GM18519 (cell line): ENCODE measurements around the gene TTYH1.
"Not testable (repeated sequence)": the region's sequence is repeated elsewhere in the genome, so short reads cannot be mapped to it uniquely, and the experiment has no call there.

Experiments used
- ATAC-seq: cut with Tn5 transposase; IDR thresholded peaks from one replicate; pipeline ENCODE4 v1.9.1; 2021; ENCODE audit warnings: mild to moderate bottlenecking, moderate library complexity; ENCODE audit not compliant: unreplicated experiment, low FRiP score

TTYH1 gene

DNA sequence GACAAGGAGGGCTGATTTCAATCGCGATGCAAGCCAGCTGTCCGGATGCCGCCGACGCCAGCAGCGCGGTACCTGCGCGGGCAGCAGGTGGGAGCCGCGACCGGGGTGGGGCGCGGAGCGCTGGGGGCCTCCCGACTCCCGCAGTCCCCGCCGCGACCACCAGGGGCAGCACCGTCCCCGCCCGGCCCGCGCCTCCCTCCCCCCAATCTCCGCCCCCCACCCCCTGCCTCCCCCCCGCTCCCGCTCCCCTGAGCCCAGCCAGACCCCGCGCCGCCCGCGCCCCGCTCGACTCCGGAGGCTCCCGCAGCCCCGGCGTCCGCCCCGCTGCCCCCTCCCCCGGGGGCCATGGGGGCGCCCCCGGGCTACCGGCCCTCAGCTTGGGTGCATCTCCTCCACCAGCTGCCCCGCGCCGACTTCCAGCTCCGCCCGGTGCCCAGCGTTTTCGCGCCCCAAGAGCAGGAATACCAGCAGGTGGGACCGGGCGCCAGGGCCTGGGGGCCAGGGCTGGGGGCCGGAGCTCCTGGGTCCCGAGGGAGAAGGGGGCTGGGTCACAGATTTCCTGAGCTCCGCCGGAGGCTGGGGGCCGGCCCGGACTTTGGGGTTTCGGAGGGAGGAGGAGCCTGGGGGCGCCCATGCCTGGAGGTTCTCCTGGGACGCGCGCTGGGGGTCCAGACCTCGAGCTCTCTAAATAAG lies at the start of gene TTYH1:
Gene TTYH1, plus strand, starts transcription at position 257 of the 693 bp plus-strand sequence. Its CDS starts 89 bp downstream, at position 346.
- no peak for ATAC-seq

DNA sequence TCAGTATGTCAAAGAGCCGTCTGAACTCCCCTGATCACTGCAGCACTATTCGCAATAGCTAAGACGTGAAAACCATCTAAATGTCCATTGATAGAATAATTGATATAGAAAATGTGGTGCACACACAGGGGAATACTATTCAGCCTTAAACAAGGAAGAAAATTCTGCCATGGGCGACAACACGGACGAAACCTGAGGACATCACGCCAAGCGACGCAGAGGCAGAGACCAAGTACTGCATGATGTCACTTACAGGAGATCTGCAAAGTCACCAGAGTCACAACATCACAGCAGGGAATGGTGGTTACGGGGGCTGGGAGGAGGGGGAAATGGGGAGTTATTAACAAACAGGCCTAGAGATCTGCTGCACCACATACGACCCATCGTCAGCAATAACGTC lies 49.5 kb upstream of the TTYH1 start:
- not testable (repeated sequence) for ATAC-seq

DNA sequence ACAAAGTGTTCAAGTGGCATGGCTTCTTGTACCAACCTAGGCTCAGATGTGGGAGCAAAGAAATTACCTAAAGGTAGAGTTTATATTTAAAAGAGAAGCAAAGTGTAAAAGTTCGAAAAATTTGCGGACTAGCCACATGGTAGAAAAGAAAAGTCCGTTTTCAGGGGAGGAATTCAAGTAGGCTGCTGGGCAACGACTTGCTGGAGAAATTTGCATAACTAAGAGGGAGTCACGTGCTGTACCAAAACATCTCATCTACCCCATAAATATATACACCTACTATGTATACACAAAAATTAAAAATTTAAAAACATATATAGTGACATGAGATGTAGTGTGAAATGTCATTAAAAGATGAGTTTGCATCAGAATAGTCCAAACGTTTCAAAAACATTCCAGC lies 48.5 kb upstream of the TTYH1 start:
- ATAC-seq = no peak

DNA sequence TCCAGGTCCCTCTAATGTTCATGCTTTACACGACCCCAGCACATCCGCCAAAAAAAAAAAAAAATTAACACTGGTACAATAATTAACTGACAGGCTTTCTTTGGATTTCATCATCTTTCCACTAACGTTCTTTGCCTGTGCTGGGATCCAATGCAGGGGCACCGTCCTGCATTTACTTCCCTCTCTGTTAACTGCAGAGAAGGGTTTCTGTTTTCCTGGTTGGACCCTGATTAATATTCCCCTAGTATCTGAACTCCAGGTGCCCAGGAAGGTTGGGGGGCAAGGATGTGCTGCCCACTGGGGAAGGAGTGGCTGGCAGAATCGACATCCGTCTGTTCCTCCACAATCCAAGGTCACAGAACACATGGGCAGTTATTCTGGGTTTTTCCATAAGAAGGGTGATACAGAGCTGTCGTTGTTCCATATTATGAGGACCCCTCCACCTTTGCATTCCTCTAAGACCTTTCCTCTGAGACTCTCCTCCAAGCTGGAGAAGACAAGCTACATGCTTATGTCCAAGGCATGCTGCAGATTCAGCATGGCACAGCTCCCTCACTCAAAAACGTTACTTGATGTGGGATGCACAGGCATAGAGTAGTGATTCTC lies 46.1 kb upstream of the TTYH1 start:
- ATAC-seq = no peak

GRCh38 chr19:54369688-54370433 lies 45.4 kb upstream of the TTYH1 start:
- not testable (repeated sequence) for ATAC-seq

GRCh38 chr19:54370434-54370796 lies 44.8 kb upstream of the TTYH1 start:
- ATAC-seq = not testable (repeated sequence)

- ATAC-seq = not testable (repeated sequence)
Measured at GRCh38 chr19:54371453-54371852, 43.8 kb upstream of the TTYH1 start.

GRCh38 chr19:54373781-54374631 lies 41.3 kb upstream of the TTYH1 start:
- no peak for ATAC-seq

DNA sequence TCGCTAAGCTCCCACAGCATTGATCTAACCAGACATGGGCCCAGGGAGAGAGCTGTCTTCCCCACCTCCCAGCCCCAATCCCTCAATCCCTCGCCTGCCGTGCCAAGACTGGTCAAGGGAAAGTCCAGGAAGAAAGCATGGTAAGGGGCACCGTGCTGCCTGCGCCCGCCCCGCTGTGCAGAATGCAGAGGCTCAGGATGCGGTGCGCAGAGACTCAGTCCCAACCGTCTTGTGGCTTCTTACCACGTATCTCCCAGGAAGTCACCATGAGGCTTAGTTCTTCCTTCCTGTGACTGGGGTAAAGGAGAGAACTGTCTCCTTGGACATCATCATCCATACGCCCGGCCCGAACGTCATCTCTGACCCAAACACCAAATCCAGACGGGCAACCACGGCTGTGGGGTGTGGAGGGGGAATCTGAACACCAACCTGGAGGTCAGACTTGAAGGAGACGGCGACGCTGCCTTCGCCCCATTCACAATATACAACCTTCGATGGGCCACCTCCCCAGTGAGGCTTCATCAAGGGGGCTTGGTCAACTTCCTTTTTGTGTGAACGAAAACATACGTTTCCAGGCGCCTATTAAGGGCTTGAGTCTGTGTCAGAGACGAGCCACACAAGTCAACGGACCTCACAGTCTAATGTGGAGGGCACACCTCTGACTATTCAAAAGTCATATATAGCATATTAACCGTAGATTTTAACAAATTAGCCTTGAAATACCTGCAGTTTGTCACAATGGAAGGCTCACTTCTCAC lies 39.9 kb upstream of the TTYH1 start:
- ATAC-seq = not testable (repeated sequence)

DNA sequence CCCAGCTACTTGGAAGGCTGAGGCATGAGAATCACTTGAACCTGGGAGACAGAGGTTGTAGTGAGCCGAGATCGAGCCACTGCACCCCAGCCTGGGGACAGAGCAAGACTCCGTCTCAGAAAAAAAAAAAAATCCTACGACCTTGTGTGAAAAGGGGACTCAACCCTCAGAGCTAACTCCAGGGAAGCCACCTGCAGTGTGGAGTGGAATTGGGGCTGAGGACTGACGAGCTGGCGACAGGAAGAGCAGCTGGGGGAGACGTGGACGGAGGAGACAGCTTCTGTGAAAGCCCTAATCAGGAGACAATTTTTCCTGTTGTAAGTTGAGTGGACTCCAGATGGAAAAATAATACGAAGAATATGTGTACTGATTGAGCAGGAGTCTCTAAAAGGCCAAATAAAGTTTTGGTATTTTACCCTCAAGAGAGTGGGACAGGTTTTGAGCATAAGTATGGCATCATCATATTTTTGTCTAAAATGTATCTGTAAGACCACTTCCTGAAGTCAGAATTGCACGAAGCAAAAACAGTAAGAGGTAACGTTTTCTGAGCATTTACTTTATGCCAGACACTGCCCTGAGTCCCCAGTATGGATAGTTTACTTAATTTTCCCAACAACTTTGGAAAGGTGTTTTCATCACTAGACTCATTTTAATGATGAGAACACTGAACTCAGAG lies 38.5 kb upstream of the TTYH1 start:
- no peak for ATAC-seq

DNA sequence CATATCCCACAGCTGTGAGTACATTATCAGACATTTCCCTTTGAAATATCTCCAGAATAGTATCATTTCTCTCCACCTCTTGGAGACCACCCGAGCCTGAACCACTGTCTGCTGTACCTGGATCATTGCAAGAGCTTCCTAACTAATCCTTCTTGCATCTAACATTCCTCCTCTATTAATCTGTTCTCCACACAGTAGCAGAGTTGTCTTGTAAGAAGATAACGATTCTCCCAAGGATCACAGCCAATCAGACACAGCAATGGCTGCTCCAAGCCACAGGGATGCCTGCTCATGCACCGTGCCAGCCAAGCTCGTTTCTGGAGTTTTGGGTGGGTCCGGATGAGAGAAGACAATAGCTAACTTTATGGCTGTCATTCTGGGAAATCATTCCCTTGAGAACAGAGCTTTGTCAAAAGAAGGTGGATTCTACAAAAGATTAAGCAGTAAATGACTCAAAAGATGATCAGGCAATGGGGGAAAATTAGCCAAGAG lies 36.0 kb upstream of the TTYH1 start:
- no peak for ATAC-seq

DNA sequence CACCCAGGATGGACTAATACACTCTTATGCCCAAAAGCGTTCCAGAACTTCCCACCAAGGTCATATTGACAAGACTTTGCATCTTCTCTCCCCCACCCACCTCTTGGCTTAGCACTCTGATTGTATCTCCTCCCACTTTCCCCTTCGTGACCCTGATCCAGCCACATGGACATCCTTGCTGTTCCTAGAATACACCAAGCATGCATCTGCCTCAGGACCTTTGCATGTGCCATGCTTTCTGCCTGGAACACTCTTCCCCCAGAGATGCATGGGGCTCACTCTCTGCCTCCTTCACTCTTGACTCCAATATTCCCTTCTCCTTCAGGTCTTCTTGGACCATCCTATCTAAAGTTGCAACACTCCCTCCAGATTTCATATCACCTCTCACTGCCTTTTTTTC lies 34.4 kb upstream of the TTYH1 start:
- ATAC-seq = no peak

DNA sequence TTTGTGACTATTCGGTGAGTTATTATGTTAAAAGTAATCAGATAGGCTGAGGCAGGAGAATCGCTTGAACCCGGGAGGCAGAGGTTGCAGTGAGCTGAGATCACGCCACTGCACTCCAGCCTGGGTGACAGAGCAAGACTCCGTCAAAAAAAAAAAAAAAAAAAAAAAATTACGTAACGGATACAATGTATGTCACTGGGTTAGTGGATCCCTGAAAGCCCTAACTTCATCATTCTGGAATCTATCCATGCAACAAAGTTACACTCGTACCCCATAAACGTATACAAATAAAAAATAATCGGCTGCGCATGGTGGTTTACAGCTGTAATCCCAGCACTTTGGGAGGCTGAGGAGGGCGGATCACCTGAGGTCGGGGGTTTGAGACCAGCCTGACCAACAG lies 33.2 kb upstream of the TTYH1 start:
- not testable (repeated sequence) for ATAC-seq

DNA sequence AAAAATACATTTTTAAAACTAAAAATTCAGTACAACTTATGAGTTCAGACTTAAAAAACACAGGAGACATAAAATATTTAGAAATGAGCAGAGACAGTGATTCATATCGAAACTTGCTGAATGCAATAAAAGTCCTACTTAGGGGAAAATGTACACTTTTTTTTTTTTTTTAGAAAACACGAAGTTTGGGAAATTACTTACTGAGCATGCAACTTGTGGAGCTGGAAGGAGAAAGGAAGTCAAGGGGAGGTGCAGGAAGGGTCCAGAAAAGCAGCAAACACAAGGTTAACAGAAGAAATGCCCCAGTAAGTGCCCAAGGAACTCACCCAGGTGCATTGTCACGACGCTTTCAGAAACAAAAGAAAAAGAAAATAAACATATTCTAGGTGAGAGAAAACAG lies 31.9 kb upstream of the TTYH1 start:
- ATAC-seq = no peak

- no peak for ATAC-seq
Measured at GRCh38 chr19:54387991-54388801, 27.1 kb upstream of the TTYH1 start.

GRCh38 chr19:54388802-54389139 lies 26.5 kb upstream of the TTYH1 start:
- no peak for ATAC-seq

GRCh38 chr19:54389553-54389952 lies 25.7 kb upstream of the TTYH1 start:
- no peak for ATAC-seq

DNA sequence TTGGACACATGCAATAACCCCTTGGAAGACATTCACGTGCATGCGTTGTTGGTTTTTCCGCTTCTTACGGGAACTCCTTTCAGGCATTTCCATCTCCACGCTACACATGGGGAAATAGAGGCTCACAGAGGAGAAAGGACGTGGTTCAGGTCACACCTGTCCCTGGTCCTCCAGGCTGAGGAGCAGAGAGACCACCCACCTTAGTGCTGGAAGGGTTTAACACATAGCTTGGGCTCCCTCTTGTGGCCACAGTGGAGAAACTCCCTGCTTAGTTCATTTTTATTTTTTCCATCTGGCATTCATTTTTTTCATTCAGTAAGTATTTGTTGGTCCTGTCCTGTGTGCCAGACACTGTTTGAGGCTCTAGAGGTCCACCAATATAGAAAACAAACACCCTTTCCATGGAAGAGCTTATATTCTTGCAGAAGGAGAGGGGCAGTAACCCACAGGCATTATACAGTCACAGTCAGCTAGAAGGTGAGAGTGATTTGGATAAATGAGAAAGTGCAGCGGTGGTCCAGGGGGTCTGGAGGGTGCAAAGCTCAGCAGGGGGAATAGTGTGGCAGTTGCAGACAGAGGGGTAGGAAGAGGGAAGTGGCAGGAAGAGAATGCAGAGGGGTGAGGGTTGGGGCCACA lies 24.2 kb upstream of the TTYH1 start:
- no peak for ATAC-seq
